Neutrophil (primary cell): ENCODE data around the gene PIAS4.

Source experiments
- H3K27ac ChIP-seq: fragments of 200-600 bp; sonication (generic); 2 replicates; pipeline ENCODE4 v1.5.1; 2016; ENCODE audit warnings: mild to moderate bottlenecking, moderate library complexity
- H3K27me3 ChIP-seq: fragments of 200-600 bp; sonication (generic); 2 replicates; pipeline ENCODE4 v1.6.0; 2016; ENCODE audit warnings: mild to moderate bottlenecking
- H3K36me3 ChIP-seq: fragments of 200-600 bp; sonication (generic); 2 replicates; pipeline ENCODE4 v1.5.1; 2017
- H3K4me1 ChIP-seq, 2 experiments: fragments of 200-600 bp in 1 of 2; sonication (generic) in 1 of 2; 1 replicate in 1 of 2; 2 replicates in 1 of 2; pipeline versions ENCODE4 v1.5.1 to v1.6.1; 2013 to 2016; ENCODE audit warnings: low read depth in 1 of 2, low read length in 1 of 2, mild to moderate bottlenecking in 1 of 2, moderate library complexity in 1 of 2; ENCODE audit not compliant: control insufficient read depth in 1 of 2, insufficient read depth in 1 of 2
- H3K4me3 ChIP-seq, 2 experiments: fragments of 200-600 bp in 1 of 2; sonication (generic) in 1 of 2; 1 replicate in 1 of 2; 2 replicates in 1 of 2; pipeline ENCODE4 v1.5.1; 2013 to 2016; ENCODE audit warnings: low read depth in 1 of 2, low read length in 1 of 2, mild to moderate bottlenecking in 1 of 2, moderate library complexity in 1 of 2
- H3K9me3 ChIP-seq: fragments of 200-600 bp; sonication (generic); 2 replicates; pipeline ENCODE4 v1.5.1; 2016
- TF ChIP-seq, protein P1 (sequence below): fragments of 200-600 bp; sonication (generic); IDR thresholded peaks from 2 replicates; pipeline ENCODE4 v1.5.1; 2016; ENCODE audit warnings: antibody characterized with exemption

Gene PIAS4

DNA sequence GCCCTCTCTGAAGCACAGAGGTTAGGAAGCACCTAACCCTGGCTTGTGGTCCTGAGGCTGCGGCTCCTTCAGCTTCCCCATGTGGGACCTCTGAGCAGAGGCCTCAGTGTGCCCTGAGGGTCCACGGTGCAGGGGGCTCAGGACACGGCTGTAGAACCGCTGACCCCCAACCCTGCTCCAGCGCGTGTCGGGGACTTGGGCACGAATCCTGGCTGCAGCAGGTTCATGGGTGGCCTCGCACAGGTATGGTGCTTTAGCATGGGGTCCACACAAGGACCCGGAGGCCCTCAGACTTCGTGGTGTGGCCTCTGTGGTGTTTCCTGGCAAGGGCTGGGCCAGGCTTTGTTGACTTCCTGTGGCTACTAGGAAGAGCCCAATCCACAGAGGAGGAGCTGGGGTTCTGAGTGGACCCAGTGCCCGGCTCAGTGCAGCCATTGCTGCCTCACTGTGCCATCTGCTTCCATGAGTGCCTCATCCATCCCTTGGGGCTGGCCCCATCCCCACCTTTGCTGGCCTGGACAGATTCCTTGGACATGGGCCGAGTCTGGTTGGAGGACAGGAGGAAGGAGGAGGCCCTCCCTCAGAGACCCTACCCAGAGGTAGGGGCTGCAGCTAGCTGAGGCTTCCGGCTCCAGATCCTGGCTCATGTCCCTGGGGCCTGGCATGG lies 34.7 kb downstream of the PIAS4 start:
- peaks cover 62% of the 10 kb centered on the region for H3K36me3 ChIP-seq
- TF ChIP-seq, protein P1, sequence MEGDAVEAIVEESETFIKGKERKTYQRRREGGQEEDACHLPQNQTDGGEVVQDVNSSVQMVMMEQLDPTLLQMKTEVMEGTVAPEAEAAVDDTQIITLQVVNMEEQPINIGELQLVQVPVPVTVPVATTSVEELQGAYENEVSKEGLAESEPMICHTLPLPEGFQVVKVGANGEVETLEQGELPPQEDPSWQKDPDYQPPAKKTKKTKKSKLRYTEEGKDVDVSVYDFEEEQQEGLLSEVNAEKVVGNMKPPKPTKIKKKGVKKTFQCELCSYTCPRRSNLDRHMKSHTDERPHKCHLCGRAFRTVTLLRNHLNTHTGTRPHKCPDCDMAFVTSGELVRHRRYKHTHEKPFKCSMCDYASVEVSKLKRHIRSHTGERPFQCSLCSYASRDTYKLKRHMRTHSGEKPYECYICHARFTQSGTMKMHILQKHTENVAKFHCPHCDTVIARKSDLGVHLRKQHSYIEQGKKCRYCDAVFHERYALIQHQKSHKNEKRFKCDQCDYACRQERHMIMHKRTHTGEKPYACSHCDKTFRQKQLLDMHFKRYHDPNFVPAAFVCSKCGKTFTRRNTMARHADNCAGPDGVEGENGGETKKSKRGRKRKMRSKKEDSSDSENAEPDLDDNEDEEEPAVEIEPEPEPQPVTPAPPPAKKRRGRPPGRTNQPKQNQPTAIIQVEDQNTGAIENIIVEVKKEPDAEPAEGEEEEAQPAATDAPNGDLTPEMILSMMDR: no peak
- H3K27me3 ChIP-seq: no peaks in the 10 kb centered on the region
- H3K27ac ChIP-seq: peak overlapping the region; percentile 19
- H3K9me3 ChIP-seq: no peaks in the 10 kb centered on the region
- no peak overlapping the region for H3K4me3 ChIP-seq
- H3K4me1 ChIP-seq: no peaks in the 10 kb centered on the region

DNA sequence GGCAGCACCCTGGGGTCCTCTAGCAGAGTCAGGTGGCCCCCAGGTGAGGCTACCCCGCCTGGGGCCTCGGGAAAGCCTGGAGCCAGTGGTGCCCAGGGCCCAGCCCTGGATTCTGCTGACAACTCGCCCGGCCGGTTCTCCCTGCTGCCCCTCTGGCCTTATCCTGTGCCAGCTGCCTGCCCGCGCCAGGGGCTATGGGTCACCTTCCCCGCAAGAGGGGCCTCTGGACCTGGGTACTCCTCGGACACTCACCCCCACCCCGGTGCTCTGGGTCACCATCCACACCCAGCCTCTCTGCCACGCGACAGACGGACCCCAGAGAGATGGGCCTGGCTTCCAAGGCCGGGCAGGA lies 35.2 kb downstream of the PIAS4 start:
- TF ChIP-seq, protein P1: no peak
- Histone ChIP-seq H3K9me3 (no peaks in the 10 kb centered on the region), H3K27ac (peak overlapping the region; percentile 19), H3K4me1 (no peaks in the 10 kb centered on the region), H3K36me3 (peaks cover 61% of the 10 kb centered on the region), H3K27me3 (no peaks in the 10 kb centered on the region), H3K4me3 (no peak overlapping the region)

DNA sequence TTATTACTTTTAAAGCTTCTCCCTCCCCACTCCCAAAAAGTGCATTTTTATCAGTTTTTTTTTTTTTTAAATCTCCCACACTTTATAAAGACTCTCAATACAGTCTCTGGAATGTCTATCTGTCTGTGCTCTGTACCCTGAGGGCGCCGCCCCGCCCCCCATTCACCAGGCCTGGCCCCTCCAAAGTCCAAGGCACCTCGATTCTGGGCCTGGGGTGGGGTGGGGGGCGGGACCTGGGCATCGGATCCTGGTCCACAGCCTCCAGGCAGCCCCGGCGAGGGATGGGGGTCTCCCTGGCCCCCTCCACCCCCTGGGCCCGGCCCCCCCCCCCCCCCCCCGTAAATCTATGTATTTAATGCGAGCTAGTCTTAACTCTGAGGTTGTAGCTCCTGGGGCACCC lies 35.9 kb downstream of the PIAS4 start:
- H3K36me3 ChIP-seq: peaks cover 61% of the 10 kb centered on the region
- TF ChIP-seq, protein P1: no peak

DNA sequence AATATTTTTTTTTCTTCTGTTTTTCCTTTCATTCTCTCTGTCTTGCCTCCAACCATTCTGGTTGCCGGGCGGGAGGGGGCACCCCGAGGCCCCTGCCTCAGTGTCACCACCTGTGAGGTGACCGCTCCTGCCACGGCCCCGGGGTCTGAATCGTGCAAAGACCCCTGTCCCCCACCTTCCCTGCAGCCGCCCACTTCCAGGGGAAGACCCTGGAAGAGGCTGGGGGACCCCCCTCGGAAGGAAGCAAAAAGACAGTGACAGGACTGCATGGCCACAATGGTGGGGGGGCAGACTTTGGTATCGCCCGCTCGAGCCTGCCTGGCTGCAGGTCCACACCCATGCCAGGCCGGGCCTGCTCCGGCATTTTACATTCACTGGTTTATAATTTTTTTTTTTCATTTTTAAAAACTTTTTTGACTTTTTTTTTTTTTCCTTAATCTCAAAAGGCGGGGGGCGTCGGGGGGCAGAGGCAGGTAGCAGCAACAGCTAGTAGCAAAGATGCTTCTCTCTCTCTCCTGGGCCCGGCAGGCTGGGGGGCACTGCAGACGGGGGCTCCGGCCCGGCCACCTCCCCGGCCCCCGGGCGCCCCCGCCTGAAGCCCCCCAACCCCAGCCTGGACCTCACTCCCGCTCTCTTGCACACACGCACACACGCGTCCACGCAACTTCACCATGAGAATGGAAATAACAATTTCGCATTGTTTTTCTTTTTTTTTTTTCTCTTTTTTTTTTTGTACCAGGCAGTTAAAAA lies 36.6 kb downstream of the PIAS4 start:
- Histone ChIP-seq H3K27ac (no peak overlapping the region), H3K27me3 (no peaks in the 10 kb centered on the region), H3K4me1 (no peaks in the 10 kb centered on the region), H3K36me3 (peaks cover 54% of the 10 kb centered on the region), H3K9me3 (no peaks in the 10 kb centered on the region), H3K4me3 (no peak overlapping the region)
- TF ChIP-seq, protein P1: no peak

More for the DNA sequence above, 35.9 kb downstream of the PIAS4 start:
- H3K4me3 ChIP-seq: no peak overlapping the region
- H3K27me3 ChIP-seq: no peaks in the 10 kb centered on the region
- no peak overlapping the region for H3K27ac ChIP-seq
- H3K9me3 ChIP-seq: no peaks in the 10 kb centered on the region
- no peaks in the 10 kb centered on the region for H3K4me1 ChIP-seq

DNA sequence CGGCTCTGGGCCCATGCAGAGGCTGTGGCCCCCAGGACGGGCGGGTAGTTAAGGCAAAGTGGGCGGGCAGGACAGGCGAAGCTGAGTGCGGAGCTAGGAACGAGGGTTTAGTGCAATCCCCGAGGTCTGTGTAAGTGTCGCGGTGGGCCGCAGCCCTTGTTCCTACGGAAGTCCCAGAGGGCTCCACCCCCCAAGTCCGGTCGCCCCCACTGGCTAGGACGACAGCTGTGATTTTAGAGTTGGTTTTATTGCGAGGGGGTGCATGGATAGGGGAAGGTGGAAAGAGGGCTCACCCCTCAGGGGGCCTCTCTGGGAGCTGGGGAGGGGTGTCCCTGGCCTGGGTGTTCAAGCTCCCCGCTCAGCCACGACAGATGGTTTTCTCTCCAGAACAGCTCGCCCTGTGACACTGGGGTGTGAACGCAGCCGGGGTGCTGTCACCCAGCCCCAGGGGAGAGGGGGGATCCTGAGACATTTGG lies 37.5 kb downstream of the PIAS4 start:
- Histone ChIP-seq H3K9me3 (no peaks in the 10 kb centered on the region), H3K27me3 (no peaks in the 10 kb centered on the region), H3K4me3 (no peak overlapping the region), H3K36me3 (peaks cover 63% of the 10 kb centered on the region), H3K4me1 (no peaks in the 10 kb centered on the region), H3K27ac (no peak overlapping the region)
- TF ChIP-seq, protein P1: no peak
